HG03280 (cell line): ENCODE results near the gene GLE1.

ENCODE experiments used
- ATAC-seq: cut with Tn5 transposase; IDR thresholded peaks from one replicate; pipeline ENCODE4 v1.9.1; 2021; ENCODE audit warnings: mild to moderate bottlenecking, moderate library complexity; ENCODE audit not compliant: unreplicated experiment

The GLE1 gene, protein sequence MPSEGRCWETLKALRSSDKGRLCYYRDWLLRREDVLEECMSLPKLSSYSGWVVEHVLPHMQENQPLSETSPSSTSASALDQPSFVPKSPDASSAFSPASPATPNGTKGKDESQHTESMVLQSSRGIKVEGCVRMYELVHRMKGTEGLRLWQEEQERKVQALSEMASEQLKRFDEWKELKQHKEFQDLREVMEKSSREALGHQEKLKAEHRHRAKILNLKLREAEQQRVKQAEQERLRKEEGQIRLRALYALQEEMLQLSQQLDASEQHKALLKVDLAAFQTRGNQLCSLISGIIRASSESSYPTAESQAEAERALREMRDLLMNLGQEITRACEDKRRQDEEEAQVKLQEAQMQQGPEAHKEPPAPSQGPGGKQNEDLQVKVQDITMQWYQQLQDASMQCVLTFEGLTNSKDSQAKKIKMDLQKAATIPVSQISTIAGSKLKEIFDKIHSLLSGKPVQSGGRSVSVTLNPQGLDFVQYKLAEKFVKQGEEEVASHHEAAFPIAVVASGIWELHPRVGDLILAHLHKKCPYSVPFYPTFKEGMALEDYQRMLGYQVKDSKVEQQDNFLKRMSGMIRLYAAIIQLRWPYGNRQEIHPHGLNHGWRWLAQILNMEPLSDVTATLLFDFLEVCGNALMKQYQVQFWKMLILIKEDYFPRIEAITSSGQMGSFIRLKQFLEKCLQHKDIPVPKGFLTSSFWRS

GRCh38 chr9:128504485-128505413 is at the start of gene GLE1:
Gene GLE1 (plus strand): TSS chr9:128504719. CDS start chr9:128504806, 87 bp downstream.
- ATAC-seq, result peak; percentile 85

GRCh38 chr9:128454991-128455390 is 49.5 kb upstream of the GLE1 start:
- no peak for ATAC-seq

DNA sequence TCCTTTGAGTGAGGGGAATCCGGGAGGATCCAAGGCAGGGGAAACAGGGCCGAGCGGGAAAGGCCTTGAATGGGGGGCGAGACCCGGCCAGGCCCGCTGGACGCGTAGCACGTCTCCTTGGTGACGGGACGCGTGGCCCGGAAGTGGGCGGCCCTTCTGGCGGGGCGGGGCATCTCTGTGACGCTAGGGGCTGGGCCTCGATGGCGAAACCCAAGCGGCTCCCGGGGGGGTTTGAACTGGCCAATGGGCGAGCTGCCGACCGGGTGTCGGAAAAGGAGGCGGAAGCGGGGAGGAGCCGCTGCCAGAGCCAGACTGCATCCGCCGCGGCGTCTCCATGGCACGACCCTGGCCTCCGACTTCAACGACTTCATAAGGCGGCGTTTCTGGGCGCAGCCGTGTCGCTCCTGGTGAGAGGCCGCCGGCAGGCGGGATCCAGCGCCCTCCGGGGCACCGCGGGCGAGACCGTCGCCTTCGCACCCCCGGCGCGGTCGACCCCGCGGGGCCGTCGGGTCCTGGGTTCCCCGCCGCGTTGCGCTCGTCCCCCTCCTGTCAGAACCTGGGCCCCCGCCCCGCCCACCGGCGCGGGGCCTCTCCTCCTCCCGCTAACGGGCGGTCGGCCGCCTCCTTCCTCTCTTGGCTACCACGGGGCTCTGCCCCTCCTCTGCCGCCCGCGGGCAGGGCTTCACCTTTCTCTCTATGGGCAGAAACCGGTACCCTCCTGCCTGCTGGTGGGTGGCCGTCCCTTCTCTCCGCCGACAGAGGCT is 48.5 kb upstream of the GLE1 start, which contains the start of gene ODF2:
Gene ODF2, plus strand, starts transcription at position 158 of the 764 bp plus-strand sequence. Its CDS starts 86 bp downstream, at position 244.
- peak; percentile 87 for ATAC-seq

GRCh38 chr9:128456613-128457061 is 47.9 kb upstream of the GLE1 start:
- peak; percentile 43 for ATAC-seq

DNA sequence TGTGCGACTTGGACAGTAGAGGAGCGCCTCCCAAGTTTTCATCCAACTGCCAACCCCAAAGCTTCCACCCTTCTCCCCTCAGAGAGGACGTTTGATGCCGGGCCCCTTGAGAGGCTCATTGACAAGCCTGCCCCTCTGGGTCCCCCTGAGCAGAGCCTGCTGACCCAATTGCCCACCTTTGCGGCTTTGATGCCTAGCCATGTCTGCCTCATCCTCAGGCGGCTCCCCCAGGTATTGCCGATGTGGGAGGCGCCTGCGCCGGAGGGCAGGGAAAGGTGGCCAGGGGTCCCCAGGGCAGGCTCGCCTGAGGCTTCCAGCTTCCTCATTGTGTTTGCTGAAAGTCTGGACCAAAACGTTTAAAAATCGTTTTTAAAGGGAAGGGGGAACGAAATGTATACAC is 47.3 kb upstream of the GLE1 start:
- ATAC-seq, result no peak

DNA sequence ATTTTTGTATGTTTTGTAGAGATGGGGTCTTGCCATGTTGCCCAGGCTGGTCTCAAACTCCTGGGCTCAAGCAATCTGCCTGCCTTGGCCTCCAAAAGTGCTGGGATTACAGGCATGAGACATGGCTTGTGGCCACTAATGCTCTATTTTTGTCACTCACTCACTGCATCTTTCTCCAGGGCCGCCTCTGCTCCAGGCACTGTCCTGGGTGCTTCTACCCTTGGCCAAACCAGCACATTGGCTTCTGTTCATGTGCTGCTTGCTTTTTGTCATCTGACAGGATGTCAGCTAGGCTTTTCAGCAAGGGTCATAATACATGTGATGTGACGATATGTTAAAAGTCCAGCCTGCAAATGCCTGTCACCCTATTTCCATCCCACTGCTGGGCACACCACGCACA is 45.5 kb upstream of the GLE1 start:
- no peak for ATAC-seq

- ATAC-seq, result no peak
Measured at GRCh38 chr9:128469070-128469469, 35.4 kb upstream of the GLE1 start.

DNA sequence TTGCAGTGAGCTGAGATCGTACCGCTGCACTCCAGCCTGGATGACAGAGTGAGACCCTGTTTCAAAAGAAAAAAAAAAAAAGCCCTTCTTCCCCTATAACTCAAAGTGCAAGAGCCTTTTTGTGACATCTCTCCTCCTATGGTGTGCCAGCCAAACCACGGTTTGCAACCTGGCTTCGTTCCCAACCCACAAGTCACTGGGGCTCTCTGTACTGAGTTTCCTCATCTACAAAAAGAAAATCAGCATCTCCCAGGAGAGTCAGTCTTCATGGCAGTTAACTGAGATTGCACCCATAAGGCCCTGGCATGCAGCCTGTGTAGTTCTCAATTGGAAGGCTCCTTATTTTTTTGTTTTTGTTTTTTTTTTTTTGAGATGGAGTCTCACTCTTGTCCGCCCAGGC is 34.0 kb upstream of the GLE1 start:
- no peak for ATAC-seq

- no peak for ATAC-seq
Measured at GRCh38 chr9:128473104-128473503, 31.4 kb upstream of the GLE1 start.

GRCh38 chr9:128475867-128476266 is 28.7 kb upstream of the GLE1 start:
- ATAC-seq, result no peak

DNA sequence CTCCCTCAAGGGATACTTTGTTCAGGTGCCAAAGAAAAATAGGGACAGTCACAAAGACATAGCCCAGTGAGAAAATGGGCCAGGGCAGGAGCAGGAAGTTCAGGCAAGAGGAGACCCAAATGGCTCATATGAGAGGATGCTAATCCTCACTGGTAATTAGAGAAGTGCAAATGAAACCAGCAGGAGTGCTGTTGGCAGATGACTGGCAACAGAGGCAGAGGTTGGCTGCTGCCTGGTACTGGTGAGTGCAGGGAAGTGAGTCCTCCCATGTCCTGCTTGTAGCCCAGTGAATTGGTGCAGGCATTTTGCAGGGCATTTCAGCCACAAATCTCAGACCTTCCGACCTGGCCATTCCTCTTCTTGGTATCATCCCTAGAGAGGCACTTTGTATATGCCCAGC is 25.3 kb upstream of the GLE1 start:
- ATAC-seq, result no peak

GRCh38 chr9:128481561-128481960 is 23.0 kb upstream of the GLE1 start:
- no peak for ATAC-seq

- ATAC-seq, result no peak
Measured at GRCh38 chr9:128482186-128482585, 22.3 kb upstream of the GLE1 start.

GRCh38 chr9:128484686-128485413 is 19.7 kb upstream of the GLE1 start:
- ATAC-seq, result no peak

DNA sequence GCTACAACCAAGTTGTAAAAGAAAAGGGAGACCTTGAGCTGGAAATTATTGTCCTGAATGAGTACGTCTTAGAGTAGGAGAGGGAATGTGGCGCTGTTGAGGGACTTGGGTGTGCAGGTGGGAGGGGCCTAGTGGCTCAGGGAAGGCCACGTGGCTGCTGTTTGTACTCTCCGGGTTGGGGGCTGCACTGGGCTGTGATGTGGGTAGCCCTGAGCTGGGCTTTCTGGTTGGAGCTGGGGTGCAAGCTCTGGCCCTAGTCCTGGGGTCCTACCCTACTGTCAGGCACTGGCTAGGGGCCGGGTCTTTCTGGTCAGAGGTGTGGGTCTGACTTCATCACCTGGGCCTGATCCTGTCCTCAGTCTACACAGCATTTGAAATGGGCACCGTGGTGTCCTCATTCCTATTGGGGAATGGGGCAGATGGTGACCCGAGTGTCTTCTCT is 19.1 kb upstream of the GLE1 start:
- ATAC-seq, result no peak

DNA sequence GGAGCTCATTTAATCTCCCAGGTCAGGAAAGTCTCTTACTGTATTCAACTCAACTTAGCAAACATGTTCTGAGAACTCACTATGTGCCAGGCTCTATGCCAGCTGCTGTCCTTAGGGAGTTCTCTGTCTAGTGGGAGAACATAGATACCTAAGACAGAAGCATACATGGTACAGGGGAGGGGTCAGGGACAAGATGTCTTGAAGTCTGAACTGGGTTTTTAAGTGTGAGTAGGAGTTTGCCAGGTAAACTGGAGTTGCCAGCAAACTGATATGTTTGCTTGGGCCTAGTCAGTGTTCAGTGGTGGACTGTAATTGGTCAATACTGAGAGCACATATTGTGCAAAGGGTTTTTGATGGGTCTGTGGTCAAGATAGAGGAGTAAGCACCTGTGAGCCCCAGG is 18.3 kb upstream of the GLE1 start:
- no peak for ATAC-seq

DNA sequence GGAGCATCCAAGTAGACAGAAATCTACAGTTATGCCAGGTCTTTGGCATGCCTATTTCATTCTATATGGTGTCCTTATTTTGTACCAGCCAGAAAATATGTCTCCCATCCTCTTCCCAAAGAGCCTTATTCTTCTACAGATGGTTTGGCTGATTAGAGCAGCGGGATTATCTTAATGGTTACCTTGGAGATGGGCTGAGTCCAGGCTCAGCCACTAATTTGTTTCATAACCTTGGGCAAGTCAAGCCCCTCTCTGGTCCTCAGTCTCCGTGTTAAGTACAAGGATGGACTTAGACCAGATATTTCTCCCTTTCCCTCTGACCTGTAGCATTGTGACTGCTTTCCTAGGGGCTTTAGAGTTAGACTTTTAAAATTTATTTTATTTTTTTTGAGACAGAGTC is 11.1 kb upstream of the GLE1 start:
- ATAC-seq, result no peak

DNA sequence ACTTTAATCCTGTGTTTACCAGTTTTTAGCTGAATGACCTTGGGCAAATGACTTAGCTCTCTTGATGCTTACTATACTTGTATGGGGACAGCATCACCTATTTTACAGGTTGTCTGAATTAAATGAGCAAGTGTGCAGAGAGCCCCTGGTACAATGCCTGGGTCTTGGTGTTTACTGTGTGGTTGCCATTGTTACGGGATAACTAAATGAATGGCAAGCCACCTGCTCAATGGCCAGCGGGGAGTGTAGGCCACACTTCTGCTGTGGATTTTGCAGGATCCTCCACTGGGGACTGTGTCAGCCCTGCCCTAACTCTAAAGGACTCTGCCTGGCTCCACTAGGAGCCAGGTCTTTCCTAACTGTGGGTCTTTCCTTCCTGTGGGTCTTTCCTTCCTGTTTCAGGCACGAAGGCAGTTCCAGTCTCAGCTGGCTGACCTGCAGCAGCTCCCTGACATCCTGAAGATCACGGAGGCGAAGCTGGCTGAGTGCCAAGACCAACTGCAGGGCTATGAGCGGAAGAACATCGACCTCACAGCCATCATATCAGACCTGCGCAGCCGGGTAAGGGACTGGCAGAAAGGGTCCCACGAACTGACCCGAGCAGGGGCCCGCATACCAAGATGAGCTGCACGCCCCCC is 10.3 kb upstream of the GLE1 start:
- no peak for ATAC-seq

- no peak for ATAC-seq
Measured at GRCh38 chr9:128494746-128495129, 9.8 kb upstream of the GLE1 start.
